Bronchial epithelial cell (primary cell): ENCODE data around the gene OR6J1. TPM values are rescaled to one million over a fixed set of nuclear protein-coding genes. Genes with fewer than 3 reads are reported as not detected.
A peak's percentile ranks its signal among the peaks of the same experiment; 100 is the strongest.
"Not testable (repeated sequence)": the region's sequence is repeated elsewhere in the genome, so short reads cannot be mapped to it uniquely, and the experiment has no call there.

Source experiments
- DNase-seq: peaks from one replicate; pipeline ENCODE4 v3.0.0-alpha.2; 2010; ENCODE audit warnings: low read depth
- FAIRE-seq: peaks from 2 replicates; lab custom pipeline; 2011; peaks lifted over from hg19 to GRCh38; lab: Jason Lieb, UNC
- H3K27me3 ChIP-seq: 2 replicates; pipeline ENCODE4 v1.5.1; 2011; ENCODE audit warnings: low read length; ENCODE audit not compliant: control insufficient read depth, insufficient read depth
- H3K36me3 ChIP-seq: 2 replicates; pipeline ENCODE4 v1.5.1; 2011; ENCODE audit warnings: low read length; ENCODE audit not compliant: control insufficient read depth, insufficient read depth
- H3K4me3 ChIP-seq: 2 replicates; pipeline ENCODE4 v1.5.1; 2011; ENCODE audit warnings: mild to moderate bottlenecking, low read depth, low read length, control low read depth
- CTCF ChIP-seq: IDR thresholded peaks from 2 replicates; pipeline ENCODE4 v1.5.1; 2011; ENCODE audit warnings: mild to moderate bottlenecking, moderate library complexity, low read length, control low read depth, inconsistent platforms; ENCODE audit not compliant: insufficient read depth, severe bottlenecking
- total RNA-seq: library from RNA; depleted of rRNA; stranded (reverse); fragments of >200 nt; gene quantifications from 2 replicates; pipeline ENCODE4 v1.2.1, GENCODE V29; 2014

OR6J1 gene
- total RNA-seq, 1 donor from 2014 or later: not detected

- Histone ChIP-seq H3K27me3 (no peaks in the 10 kb centered on the region), H3K36me3 (no peaks in the 10 kb centered on the region), H3K4me3 (no peak overlapping the region)
- no peak for DNase-seq
- TF ChIP-seq CTCF: no peak
- FAIRE-seq: no peak
Measured at GRCh38 chr14:22623047-22623446, 21.1 kb downstream of the OR6J1 start.

- DNase-seq (no peak), FAIRE-seq (no peak)
- Histone ChIP-seq H3K4me3 (no peak overlapping the region), H3K36me3 (no peaks in the 10 kb centered on the region), H3K27me3 (no peaks in the 10 kb centered on the region)
- TF ChIP-seq CTCF: no peak
Measured at GRCh38 chr14:22622255-22622654, 21.9 kb downstream of the OR6J1 start.

- FAIRE-seq, H3K27me3 ChIP-seq: not testable (repeated sequence)
Measured at GRCh38 chr14:22615765-22616164, 28.4 kb downstream of the OR6J1 start.

GRCh38 chr14:22614240-22614799 lies 29.8 kb downstream of the OR6J1 start:
- FAIRE-seq (no peak), DNase-seq (peak; percentile 89)
- Histone ChIP-seq H3K36me3 (peaks cover 13% of the 10 kb centered on the region), H3K4me3 (no peak overlapping the region), H3K27me3 (no peaks in the 10 kb centered on the region)
- no peak for TF ChIP-seq CTCF

More at GRCh38 chr14:22615765-22616164, 28.4 kb downstream of the OR6J1 start:
- H3K36me3 ChIP-seq, H3K4me3 ChIP-seq, DNase-seq: not testable (repeated sequence)

- no peaks in the 10 kb centered on the region for H3K27me3 ChIP-seq
- FAIRE-seq: no peak
- DNase-seq: no peak
- peaks cover 13% of the 10 kb centered on the region for H3K36me3 ChIP-seq
- H3K4me3 ChIP-seq: no peak overlapping the region
- no peak for TF ChIP-seq CTCF
Measured at GRCh38 chr14:22613736-22614239, 30.4 kb downstream of the OR6J1 start.

GRCh38 chr14:22613106-22613695 lies 31.0 kb downstream of the OR6J1 start:
- FAIRE-seq (no peak), DNase-seq (no peak)
- Histone ChIP-seq H3K36me3 (peaks cover 13% of the 10 kb centered on the region), H3K4me3 (no peak overlapping the region), H3K27me3 (no peaks in the 10 kb centered on the region)
- TF ChIP-seq CTCF: peak; percentile 13
